KMS-11 (cell line): ENCODE results near the gene TENM4.

ENCODE experiments used
- H2AFZ ChIP-seq: fragments of 200-600 bp; sonication (generic); 2 replicates; pipeline ENCODE4 v1.6.1; 2016; ENCODE audit warnings: antibody characterized with exemption, mixed run types, low read depth
- H3K27ac ChIP-seq: fragments of 200-600 bp; sonication (generic); 2 replicates; pipeline ENCODE4 v1.6.1; 2016; ENCODE audit warnings: mild to moderate bottlenecking, mixed run types
- H3K27me3 ChIP-seq: fragments of 200-600 bp; sonication (generic); 2 replicates; pipeline ENCODE4 v1.6.1; 2017; ENCODE audit warnings: mild to moderate bottlenecking, low read depth, mixed run types, moderate library complexity; ENCODE audit not compliant: insufficient read depth
- H3K36me3 ChIP-seq: fragments of 200-600 bp; sonication (generic); 2 replicates; pipeline ENCODE4 v1.6.1; 2017; ENCODE audit warnings: mild to moderate bottlenecking, mixed run types; ENCODE audit not compliant: insufficient read depth
- H3K4me1 ChIP-seq: fragments of 200-600 bp; sonication (generic); 2 replicates; pipeline ENCODE4 v1.6.1; 2016; ENCODE audit warnings: mild to moderate bottlenecking, low read depth, mixed run types; ENCODE audit not compliant: poor library complexity, severe bottlenecking
- H3K4me2 ChIP-seq: fragments of 200-600 bp; sonication (generic); 2 replicates; pipeline ENCODE4 v1.7.0; 2016; ENCODE audit warnings: mild to moderate bottlenecking, mixed run types
- H3K4me3 ChIP-seq: fragments of 200-600 bp; sonication (generic); IDR thresholded peaks from 2 replicates; pipeline ENCODE4 v1.6.1; 2017; ENCODE audit warnings: low read depth, low read length, mixed read lengths; ENCODE audit not compliant: insufficient read depth
- H3K79me2 ChIP-seq: fragments of 200-600 bp; sonication (generic); 2 replicates; pipeline ENCODE4 v1.6.1; 2016; ENCODE audit warnings: low read depth, mixed run types; ENCODE audit not compliant: insufficient read depth
- H3K9ac ChIP-seq: fragments of 200-600 bp; sonication (generic); 2 replicates; pipeline ENCODE4 v1.6.1; 2016; ENCODE audit warnings: mild to moderate bottlenecking, mixed run types
- H4K20me1 ChIP-seq: fragments of 200-600 bp; sonication (generic); 2 replicates; pipeline ENCODE4 v1.6.1; 2016; ENCODE audit warnings: mild to moderate bottlenecking, mixed run types; ENCODE audit not compliant: insufficient read depth
- CTCF ChIP-seq: fragments of 200-600 bp; sonication (generic); conservative IDR thresholded peaks from 2 replicates; pipeline ENCODE4 v1.6.1; 2017; ENCODE audit warnings: low read depth, mild to moderate bottlenecking, antibody characterized with exemption, low read length, moderate library complexity, mixed read lengths

Gene TENM4

DNA sequence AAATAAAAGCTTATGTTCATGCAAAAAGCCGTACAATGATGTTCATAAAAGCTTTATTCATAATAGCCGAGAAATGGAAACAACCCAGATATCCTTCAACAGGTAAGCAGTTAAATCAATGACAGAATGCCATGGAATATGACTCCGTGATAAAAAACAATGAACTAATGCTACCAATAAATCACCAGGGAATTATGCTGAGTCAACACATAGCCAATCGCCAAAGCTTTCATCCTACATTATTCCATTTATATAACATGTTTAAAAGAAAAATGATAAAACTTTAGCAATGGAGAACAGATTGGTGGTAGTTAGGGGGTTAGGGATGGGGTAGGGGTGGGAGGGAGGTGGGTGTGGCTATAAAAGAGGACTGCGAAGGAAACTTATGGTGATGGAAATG lies 356.4 kb downstream of the TENM4 start:
- no peak overlapping the region for H3K4me2 ChIP-seq

DNA sequence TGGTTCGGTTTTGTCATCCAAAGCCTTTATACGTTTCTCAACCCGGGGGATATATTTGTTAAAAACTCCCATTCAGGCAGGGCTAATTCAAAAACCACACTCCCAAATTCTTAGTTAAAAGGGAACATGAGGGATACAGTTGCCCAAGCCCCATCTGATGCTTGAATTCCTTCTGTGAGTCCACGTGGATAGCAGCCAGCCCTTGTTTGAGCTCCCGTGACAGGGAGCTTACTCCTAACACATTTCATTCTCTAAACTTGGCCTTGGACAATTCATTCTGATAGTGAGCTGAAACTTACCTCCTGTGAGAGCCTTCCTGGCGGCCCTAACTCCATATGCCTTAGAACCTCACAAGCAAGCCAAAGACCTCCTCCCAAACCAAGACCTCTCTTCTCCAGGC lies 357.5 kb downstream of the TENM4 start:
- Histone ChIP-seq H4K20me1 (no peaks in the 10 kb centered on the region), H3K27ac (no peak overlapping the region), H3K9ac (no peak overlapping the region), H3K4me3 (no peak overlapping the region), H3K4me2 (no peak overlapping the region), H3K36me3 (no peaks in the 10 kb centered on the region), H3K79me2 (no peaks in the 10 kb centered on the region), H3K27me3 (no peaks in the 10 kb centered on the region), H2AFZ (no peak overlapping the region), H3K4me1 (peaks cover 23% of the 10 kb centered on the region)
- no peak for TF ChIP-seq CTCF

More for the DNA sequence above, 356.4 kb downstream of the TENM4 start:
- no peak overlapping the region for H3K4me3 ChIP-seq
- no peak overlapping the region for H2AFZ ChIP-seq
- H4K20me1 ChIP-seq = no peaks in the 10 kb centered on the region
- no peaks in the 10 kb centered on the region for H3K36me3 ChIP-seq
- no peak overlapping the region for H3K9ac ChIP-seq
- TF ChIP-seq CTCF = no peak
- peaks cover 19% of the 10 kb centered on the region for H3K4me1 ChIP-seq
- H3K27ac ChIP-seq = no peak overlapping the region
- no peaks in the 10 kb centered on the region for H3K27me3 ChIP-seq
- no peaks in the 10 kb centered on the region for H3K79me2 ChIP-seq

DNA sequence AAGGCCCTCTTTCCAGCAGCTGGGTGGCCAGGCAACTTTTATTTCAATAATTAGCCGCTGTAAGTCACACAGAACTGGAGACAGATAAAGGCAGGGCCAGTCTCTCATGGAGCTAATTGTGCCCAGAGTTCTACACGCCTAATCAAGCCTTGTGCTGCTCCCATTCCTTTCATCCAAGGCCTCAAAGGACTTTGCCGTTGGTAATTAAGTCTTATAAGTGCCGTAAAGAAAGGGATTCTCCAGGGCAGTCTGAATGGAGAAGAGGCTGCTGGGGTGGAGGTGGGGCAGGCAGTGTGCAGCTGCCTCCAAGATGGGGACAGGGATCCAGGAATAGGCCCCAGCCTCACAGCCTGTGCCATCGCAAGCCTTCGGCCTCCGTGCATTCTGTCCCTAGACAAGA lies 357.9 kb downstream of the TENM4 start:
- H3K27me3 ChIP-seq = no peaks in the 10 kb centered on the region

DNA sequence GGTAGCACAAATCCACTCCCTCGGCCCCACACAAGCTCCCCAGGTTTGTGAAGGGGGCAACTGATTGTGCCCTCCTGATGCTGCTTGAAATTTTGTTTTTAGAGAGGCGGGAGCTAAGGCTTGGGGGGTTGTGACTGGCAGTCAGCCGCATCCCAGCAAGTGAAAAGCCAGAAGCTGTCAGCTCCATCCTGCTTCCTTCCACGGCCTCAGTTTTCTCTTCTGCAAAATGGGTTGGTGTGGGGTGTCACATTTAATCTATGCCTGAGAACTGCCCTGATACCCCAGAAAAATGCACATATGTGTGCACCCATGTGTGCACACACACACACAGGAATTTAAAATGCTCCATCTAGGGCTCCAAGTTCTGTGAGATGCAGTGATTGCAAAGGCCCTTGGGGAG lies 358.6 kb downstream of the TENM4 start:
- no peaks in the 10 kb centered on the region for H4K20me1 ChIP-seq
- H3K4me2 ChIP-seq = peak overlapping the region; percentile 14; the same call in 1 of the 2 replicates
- no peaks in the 10 kb centered on the region for H3K79me2 ChIP-seq
- H3K4me1 ChIP-seq = peaks cover 27% of the 10 kb centered on the region
- no peak overlapping the region for H3K4me3 ChIP-seq
- H3K27me3 ChIP-seq = no peaks in the 10 kb centered on the region
- H3K36me3 ChIP-seq = no peaks in the 10 kb centered on the region
- H3K9ac ChIP-seq = no peak overlapping the region
- no peak overlapping the region for H2AFZ ChIP-seq
- TF ChIP-seq CTCF = no peak
- no peak overlapping the region; the same call in 1 of the 2 replicates for H3K27ac ChIP-seq

More for the DNA sequence above, 357.9 kb downstream of the TENM4 start:
- Histone ChIP-seq H3K9ac (no peak overlapping the region), H3K27ac (no peak overlapping the region), H3K4me3 (no peak overlapping the region), H4K20me1 (no peaks in the 10 kb centered on the region), H2AFZ (no peak overlapping the region), H3K4me2 (no peak overlapping the region), H3K4me1 (peaks cover 27% of the 10 kb centered on the region), H3K36me3 (no peaks in the 10 kb centered on the region), H3K79me2 (no peaks in the 10 kb centered on the region)
- TF ChIP-seq CTCF = no peak
